IMR-90 (cell line): ENCODE data around the gene BICD2. TPM values are rescaled to one million over a fixed set of nuclear protein-coding genes. Genes with fewer than 3 reads are reported as not detected.

Experiments
- ATAC-seq: fragments of 200-7000 bp; cut with Tn5 transposase; 2 replicates; pipeline ENCODE4 v1.9.1; 2020; ENCODE audit warnings: low read depth, mild to moderate bottlenecking, moderate library complexity
- BruUV-seq: library from RNA; stranded (reverse); fragments of 400-500 nt; replicated peaks from 2 replicates; lab custom pipeline; 2021; lab: Mats Ljungman, UMichigan
- CTCF ChIA-PET: fragments of 300-600 bp; formaldehyde crosslinking; extraction: SDS; loops from one replicate; lab custom pipeline; 2021; ENCODE audit warnings: antibody characterized with exemption; lab: Yijun Ruan, JAX
- POLR2A ChIA-PET: fragments of 300-600 bp; sonication (Branson Sonifier 250); formaldehyde crosslinking; loops from one replicate; lab custom pipeline; 2022; ENCODE audit warnings: antibody characterized with exemption; ENCODE audit not compliant: unreplicated experiment; lab: Charles Lee
- DNase-seq: peaks from one replicate; pipeline ENCODE4 v3.0.0; 2013
- H2AFZ ChIP-seq: replicated peaks from 2 replicates; pipeline ENCODE3; 2013; ENCODE audit warnings: low read length, mild to moderate bottlenecking; ENCODE audit not compliant: poor library complexity
- H2AK5ac ChIP-seq: 2 replicates; pipeline ENCODE4 v1.6.1; 2013; ENCODE audit warnings: low read depth, low read length, inconsistent platforms
- H2AK9ac ChIP-seq: replicated peaks from 2 replicates; pipeline ENCODE3; 2013; ENCODE audit warnings: mild to moderate bottlenecking, low read depth, low read length, moderate library complexity; ENCODE audit not compliant: poor library complexity
- H2BK120ac ChIP-seq: 2 replicates; pipeline ENCODE4 v1.6.1; 2013; ENCODE audit warnings: low read depth, low read length, inconsistent platforms
- H2BK15ac ChIP-seq: 3 replicates; pipeline ENCODE4 v1.6.1; 2013; ENCODE audit warnings: low read depth, low read length, inconsistent platforms
- H2BK20ac ChIP-seq: 2 replicates; pipeline ENCODE4 v1.6.1; 2013; ENCODE audit warnings: low read depth, mild to moderate bottlenecking, inconsistent platforms, low read length, moderate library complexity
- H2BK5ac ChIP-seq: 2 replicates; pipeline ENCODE4 v1.6.1; 2013; ENCODE audit warnings: mild to moderate bottlenecking, low read depth, low read length, inconsistent platforms; ENCODE audit not compliant: poor library complexity, severe bottlenecking
- H3K14ac ChIP-seq: replicated peaks from 2 replicates; pipeline ENCODE4 v1.6.1; 2013; ENCODE audit warnings: low read depth, low read length, inconsistent platforms
- H3K18ac ChIP-seq: 2 replicates; pipeline ENCODE4 v1.6.1; 2013; ENCODE audit warnings: low read depth, low read length, control low read depth
- H3K23ac ChIP-seq: 2 replicates; pipeline ENCODE4 v1.6.1; 2013; ENCODE audit warnings: low read depth, low read length, inconsistent platforms
- H3K27ac ChIP-seq: 2 replicates; pipeline ENCODE4 v1.5.1; 2013; ENCODE audit warnings: mild to moderate bottlenecking, control low read depth, low read length; ENCODE audit not compliant: insufficient read depth
- H3K27me3 ChIP-seq: 2 replicates; pipeline ENCODE4 v1.6.1; 2013; ENCODE audit warnings: low read length; ENCODE audit not compliant: control insufficient read depth, insufficient read depth
- H3K36me3 ChIP-seq: 2 replicates; pipeline ENCODE4 v1.6.1; 2013; ENCODE audit warnings: low read length, mixed read lengths; ENCODE audit not compliant: control insufficient read depth, insufficient read depth
- H3K4ac ChIP-seq: 2 replicates; pipeline ENCODE4 v1.6.1; 2013; ENCODE audit warnings: low read depth, low read length, inconsistent platforms
- H3K4me1 ChIP-seq: 2 replicates; pipeline ENCODE4 v1.6.1; 2013; ENCODE audit warnings: low read length, mixed read lengths; ENCODE audit not compliant: control insufficient read depth, insufficient read depth
- H3K4me2 ChIP-seq: 2 replicates; pipeline ENCODE4 v1.6.1; 2013; ENCODE audit warnings: low read depth, mild to moderate bottlenecking, control low read depth, low read length, moderate library complexity
- H3K4me3 ChIP-seq: 2 replicates; pipeline ENCODE4 v1.5.1; 2013; ENCODE audit warnings: low read depth, mild to moderate bottlenecking, control low read depth, low read length, moderate library complexity; ENCODE audit not compliant: insufficient read depth
- H3K56ac ChIP-seq: 2 replicates; pipeline ENCODE4 v1.6.1; 2013; ENCODE audit warnings: low read length, inconsistent platforms; ENCODE audit not compliant: insufficient read depth; ENCODE audit errors: extremely low read depth
- H3K79me1 ChIP-seq, 2 experiments: 2 replicates each; pipeline ENCODE4 v1.6.1; 2013; ENCODE audit warnings: low read length in 2 of 2, inconsistent platforms in 1 of 2, low read depth in 1 of 2
- H3K9ac ChIP-seq: 2 replicates; pipeline ENCODE4 v1.6.1; 2013; ENCODE audit warnings: low read depth, low read length, control low read depth
- H3K9me1 ChIP-seq: 2 replicates; pipeline ENCODE4 v1.6.1; 2013; ENCODE audit warnings: low read length, inconsistent platforms; ENCODE audit not compliant: insufficient read depth
- H3K9me3 ChIP-seq: 2 replicates; pipeline ENCODE4 v1.6.1; 2013; ENCODE audit warnings: low read length; ENCODE audit not compliant: control insufficient read depth, insufficient read depth
- H4K20me1 ChIP-seq: 2 replicates; pipeline ENCODE4 v1.6.1; 2013; ENCODE audit warnings: low read length, inconsistent platforms; ENCODE audit not compliant: insufficient read depth
- H4K5ac ChIP-seq: 2 replicates; pipeline ENCODE4 v1.6.1; 2013; ENCODE audit warnings: mild to moderate bottlenecking, low read depth, low read length, control low read depth
- H4K8ac ChIP-seq, 2 experiments: 2 replicates each; pipeline ENCODE4 v1.6.1; 2013; ENCODE audit warnings: low read depth in 2 of 2, low read length in 2 of 2, control low read depth in 1 of 2, inconsistent platforms in 1 of 2
- H4K91ac ChIP-seq: 2 replicates; pipeline ENCODE4 v1.6.1; 2013; ENCODE audit warnings: low read depth, low read length, inconsistent platforms; ENCODE audit not compliant: insufficient read depth
- CHD1 ChIP-seq: IDR thresholded peaks from 2 replicates; pipeline ENCODE4 v1.6.1; 2012; ENCODE audit warnings: low read depth, low read length, improper control_type of control experiment
- ELK1 ChIP-seq: fragments of 150-350 bp; IDR thresholded peaks from 2 replicates; pipeline ENCODE4 v1.6.1; 2016; ENCODE audit warnings: low read depth, mild to moderate bottlenecking, low read length, moderate library complexity, borderline replicate concordance
- FOS ChIP-seq: fragments of 150-350 bp; IDR thresholded peaks from 2 replicates; pipeline ENCODE4 v1.6.1; 2016; ENCODE audit warnings: low read depth, low read length
- MAFK ChIP-seq: IDR thresholded peaks from 2 replicates; pipeline ENCODE4 v1.6.1; 2012; ENCODE audit warnings: low read depth, low read length, improper control_type of control experiment
- MAZ ChIP-seq: IDR thresholded peaks from 2 replicates; pipeline ENCODE4 v1.6.1; 2012; ENCODE audit warnings: low read depth, mild to moderate bottlenecking, low read length, improper control_type of control experiment, moderate library complexity, borderline replicate concordance
- NFE2L2 ChIP-seq: fragments of 150-350 bp; IDR thresholded peaks from 2 replicates; pipeline ENCODE4 v1.6.1; 2016; ENCODE audit warnings: low read depth, mild to moderate bottlenecking, low read length
- RCOR1 ChIP-seq: IDR thresholded peaks from 2 replicates; pipeline ENCODE4 v1.6.1; 2012; ENCODE audit warnings: mild to moderate bottlenecking, low read length, improper control_type of control experiment; ENCODE audit not compliant: insufficient replicate concordance
- SMC3 ChIP-seq: fragments of 150-350 bp; IDR thresholded peaks from 2 replicates; pipeline ENCODE4 v1.6.1; 2016; ENCODE audit warnings: low read depth, mild to moderate bottlenecking, antibody characterized with exemption, low read length, moderate library complexity
- WGBS, 2 experiments: methylation state at CpG; one replicate each; pipeline versions ENCODE4 v1.1.5 to v1.1.7; 2013; ENCODE audit warnings: missing lambda C conversion rate in 2 of 2; ENCODE audit not compliant: insufficient read length in 1 of 2; ENCODE audit errors: extremely low coverage in 2 of 2; 5-methylcytosine and 5-hydroxymethylcytosine counted together
- dilution Hi-C: fragments of 300-500 bp; cut with HindIII; formaldehyde crosslinking; loops from one replicate; pipeline ENCODE4 v1.14.3; 2018; ENCODE audit warnings: low sequenced_read_pairs; ENCODE audit not compliant: unreplicated experiment
- in situ Hi-C: fragments of 300-500 bp; cut with MboI; formaldehyde crosslinking; loops from 3 replicates; pipeline ENCODE4 v1.14.3; 2019; ENCODE audit warnings: low sequenced_read_pairs, inconsistent platforms, mixed read lengths
- intact Hi-C: fragments of 100-400 bp; cut with micrococcal nuclease; formaldehyde crosslinking; loops from 2 replicates; pipeline ENCODE4 v1.10.0; 2022
- polyA plus RNA-seq, 3 experiments: library from polyadenylated mRNA; depleted of rRNA; stranded (reverse); fragments of >200 nt; gene quantifications; 2 replicates each; pipeline ENCODE4 v1.2.3, GENCODE V29; 2012; ENCODE audit warnings: low replicate concordance in 1 of 3
- total RNA-seq: library from RNA; depleted of rRNA; stranded (reverse); fragments of >200 nt; gene quantifications from 2 replicates; pipeline ENCODE4 v1.2.3, GENCODE V29; 2012

BICD2 gene
- total and polyA plus RNA-seq, 2 of the 4 experiments (the other 2 are of a cell fraction) = 21.5 to 35.7 TPM

DNA sequence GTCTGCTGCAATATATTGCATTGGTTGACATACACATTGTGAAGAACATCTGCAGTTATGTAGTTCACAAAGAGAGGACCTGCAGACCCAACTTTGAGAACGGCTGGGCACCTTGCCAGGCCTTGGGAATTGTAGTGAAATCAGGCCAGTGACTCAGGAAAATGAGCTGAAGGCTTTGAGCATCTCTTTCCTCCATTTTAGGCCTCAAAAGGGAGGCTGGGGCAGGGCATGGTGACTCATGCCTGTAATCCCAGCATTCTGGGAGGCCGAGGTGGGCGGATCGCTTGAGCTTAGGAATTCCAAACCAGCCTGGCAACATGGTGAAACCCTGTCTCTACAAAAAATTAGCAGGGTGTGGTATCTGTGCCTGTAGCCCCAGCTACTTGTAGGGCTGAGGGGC is 93.3 kb downstream of the BICD2 start:
- Histone ChIP-seq H2BK15ac (no peak overlapping the region), H3K9me3 (no peaks in the 10 kb centered on the region), H2AFZ (no peak overlapping the region), H3K27me3 (no peaks in the 10 kb centered on the region), H4K91ac (no peak overlapping the region; the same call in 1 of the 2 replicates), H2BK120ac (no peak overlapping the region), H3K4me1 (peaks cover 8% of the 10 kb centered on the region), H4K20me1 (peaks cover 19% of the 10 kb centered on the region), H3K27ac (peak overlapping the region; percentile 47), H3K14ac (no peak overlapping the region; the same call in 1 of the 2 replicates), H3K23ac (peak overlapping the region; percentile 59; the same call in 1 of the 2 replicates), H3K4ac (peak overlapping the region; percentile 70; the same call in 1 of the 2 replicates), H2BK20ac (no peak overlapping the region), H2AK9ac (peak overlapping the region; percentile 84), H3K36me3 (0 out of 2 replicates have a peak, but pooled peaks cover 3% of the 10 kb centered on the region), H3K9me1 (peaks cover 6% of the 10 kb centered on the region), H3K56ac (no peak overlapping the region), H3K9ac (no peak overlapping the region), H3K79me1 (peaks cover 23 to 53% of the 10 kb centered on the region in 2 experiments), H4K5ac (peak overlapping the region; percentile 11; the same call in 1 of the 2 replicates), H2AK5ac (0 out of 2 replicates have a peak overlapping the region, but pooled peaks have one; percentile 58), H3K18ac (no peak overlapping the region), H4K8ac (peak overlapping the region in 1 of 2 experiments; percentile 41; a peak in 2 of 4 replicates), H2BK5ac (no peak overlapping the region), H3K4me3 (no peak overlapping the region), H3K4me2 (peak overlapping the region; percentile 53)
- peak; percentile 48 for TF ChIP-seq NFE2L2
- TF ChIP-seq SMC3 = no peak
- no peak for TF ChIP-seq MAFK
- TF ChIP-seq CHD1 = no peak
- TF ChIP-seq MAZ = no peak
- 0 out of 2 replicates have a peak, but pooled peaks have one; percentile 7 for TF ChIP-seq FOS
- TF ChIP-seq ELK1 = no peak
- peak; percentile 44 for TF ChIP-seq RCOR1
- ChIA-PET CTCF (no interaction called here), POLR2A (no interaction called here)
- intact Hi-C loops (no loop called here), dilution Hi-C loops (no loop called here), in situ Hi-C loops (no loop called here)
- whole genome bisulfite sequencing, 2 experiments = 100% methylated on average over 2 of the region's 4 CpGs; no CpG with 5 or more reads in 1 of the 2 experiments
- BruUV-seq = no TSS peak
- peak; percentile 81 for DNase-seq
- no peak for ATAC-seq
